RWPE2 (cell line): ENCODE measurements around the gene SERPINB1.

Experiments
- ATAC-seq: fragments of 200-7000 bp; cut with Tn5 transposase; 3 replicates; pipeline ENCODE4 v1.9.1; 2021; ENCODE audit warnings: low read depth
- DNase-seq: peaks from one replicate; pipeline ENCODE4 v3.0.0-alpha.2; 2020; ENCODE audit warnings: low spot score
- H3K27ac ChIP-seq: fragments of 450-650 bp; 2 replicates; pipeline ENCODE4 v1.5.1; 2017; ENCODE audit warnings: mild to moderate bottlenecking; ENCODE audit not compliant: poor library complexity, severe bottlenecking
- H3K27me3 ChIP-seq: fragments of 250-450 bp; sonication (Bioruptor Pico); 2 replicates; pipeline ENCODE4 v1.5.1; 2021; ENCODE audit warnings: mild to moderate bottlenecking, moderate library complexity; ENCODE audit not compliant: insufficient read depth, poor library complexity, severe bottlenecking
- H3K36me3 ChIP-seq: fragments of 250-450 bp; sonication (Bioruptor Pico); 2 replicates; pipeline ENCODE4 v1.5.1; 2020; ENCODE audit warnings: low read depth, mild to moderate bottlenecking, moderate library complexity
- H3K4me1 ChIP-seq: fragments of 250-450 bp; sonication (Bioruptor Pico); 2 replicates; pipeline ENCODE4 v1.5.1; 2021; ENCODE audit warnings: mild to moderate bottlenecking, moderate library complexity; ENCODE audit not compliant: insufficient read depth, poor library complexity, severe bottlenecking
- H3K4me3 ChIP-seq: fragments of 250-450 bp; sonication (Bioruptor Pico); 2 replicates; pipeline ENCODE4 v1.5.1; 2021; ENCODE audit warnings: mild to moderate bottlenecking, moderate library complexity; ENCODE audit not compliant: severe bottlenecking
- H3K9me3 ChIP-seq: fragments of 250-450 bp; sonication (Bioruptor Pico); 2 replicates; pipeline ENCODE4 v1.5.1; 2021; ENCODE audit warnings: mild to moderate bottlenecking, moderate library complexity; ENCODE audit not compliant: severe bottlenecking
- TF ChIP-seq, protein P1 (sequence below): fragments of 450-650 bp; IDR thresholded peaks from one replicate; pipeline ENCODE4 v1.5.1; 2017; ENCODE audit warnings: mild to moderate bottlenecking, moderate library complexity; ENCODE audit not compliant: poor library complexity, severe bottlenecking

SERPINB1 gene

DNA sequence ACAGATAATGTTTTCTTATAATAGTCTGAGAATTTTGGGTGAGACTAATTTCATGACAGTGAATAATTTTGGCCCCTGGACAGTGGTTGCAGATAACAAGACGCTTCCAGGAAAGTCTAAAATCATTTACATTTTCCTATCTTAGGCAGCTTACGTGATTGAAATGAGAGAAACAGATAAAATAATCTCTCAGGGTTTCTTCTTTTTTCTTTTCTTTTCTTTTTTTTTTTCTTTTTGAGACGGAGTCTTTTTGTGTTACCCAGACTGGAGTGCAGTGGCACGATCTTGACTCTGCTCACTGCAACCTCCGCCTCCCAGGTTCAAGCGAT lies 4.2 kb upstream of the SERPINB1 start:
- TF ChIP-seq, protein P1, sequence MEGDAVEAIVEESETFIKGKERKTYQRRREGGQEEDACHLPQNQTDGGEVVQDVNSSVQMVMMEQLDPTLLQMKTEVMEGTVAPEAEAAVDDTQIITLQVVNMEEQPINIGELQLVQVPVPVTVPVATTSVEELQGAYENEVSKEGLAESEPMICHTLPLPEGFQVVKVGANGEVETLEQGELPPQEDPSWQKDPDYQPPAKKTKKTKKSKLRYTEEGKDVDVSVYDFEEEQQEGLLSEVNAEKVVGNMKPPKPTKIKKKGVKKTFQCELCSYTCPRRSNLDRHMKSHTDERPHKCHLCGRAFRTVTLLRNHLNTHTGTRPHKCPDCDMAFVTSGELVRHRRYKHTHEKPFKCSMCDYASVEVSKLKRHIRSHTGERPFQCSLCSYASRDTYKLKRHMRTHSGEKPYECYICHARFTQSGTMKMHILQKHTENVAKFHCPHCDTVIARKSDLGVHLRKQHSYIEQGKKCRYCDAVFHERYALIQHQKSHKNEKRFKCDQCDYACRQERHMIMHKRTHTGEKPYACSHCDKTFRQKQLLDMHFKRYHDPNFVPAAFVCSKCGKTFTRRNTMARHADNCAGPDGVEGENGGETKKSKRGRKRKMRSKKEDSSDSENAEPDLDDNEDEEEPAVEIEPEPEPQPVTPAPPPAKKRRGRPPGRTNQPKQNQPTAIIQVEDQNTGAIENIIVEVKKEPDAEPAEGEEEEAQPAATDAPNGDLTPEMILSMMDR = no peak
- Histone ChIP-seq H3K36me3 (no peaks in the 10 kb centered on the region), H3K27ac (peak overlapping the region; percentile 32), H3K4me3 (no peak overlapping the region), H3K4me1 (peaks cover 13% of the 10 kb centered on the region), H3K9me3 (no peaks in the 10 kb centered on the region), H3K27me3 (no peaks in the 10 kb centered on the region)
- DNase-seq (no peak), ATAC-seq (no peak)

DNA sequence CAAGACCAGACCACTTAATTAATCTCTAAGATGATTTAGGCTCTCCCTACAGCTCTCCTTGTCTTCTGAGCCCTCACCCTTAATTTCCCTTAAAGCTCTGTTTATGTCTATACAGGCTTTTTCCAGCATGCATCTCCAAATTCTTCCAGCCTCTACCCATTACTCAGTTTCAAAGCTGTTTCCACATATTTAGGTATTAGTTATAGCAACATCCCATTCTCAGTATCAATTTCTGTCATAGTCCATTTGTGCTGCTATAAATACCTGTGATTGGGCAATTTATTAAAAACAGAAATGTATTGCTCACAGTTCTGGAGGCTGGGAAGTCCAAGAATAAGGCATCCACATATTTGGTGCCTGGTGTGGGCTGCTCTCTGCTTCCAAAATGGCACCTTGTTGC lies 2.3 kb upstream of the SERPINB1 start:
- no peaks in the 10 kb centered on the region for H3K9me3 ChIP-seq
- H3K4me3 ChIP-seq = no peak overlapping the region
- ATAC-seq (no peak), DNase-seq (no peak)
- TF ChIP-seq, protein P1 = no peak
- H3K27me3 ChIP-seq = no peaks in the 10 kb centered on the region
- peaks cover 28% of the 10 kb centered on the region for H3K4me1 ChIP-seq
- no peaks in the 10 kb centered on the region for H3K36me3 ChIP-seq
- no peak overlapping the region for H3K27ac ChIP-seq

DNA sequence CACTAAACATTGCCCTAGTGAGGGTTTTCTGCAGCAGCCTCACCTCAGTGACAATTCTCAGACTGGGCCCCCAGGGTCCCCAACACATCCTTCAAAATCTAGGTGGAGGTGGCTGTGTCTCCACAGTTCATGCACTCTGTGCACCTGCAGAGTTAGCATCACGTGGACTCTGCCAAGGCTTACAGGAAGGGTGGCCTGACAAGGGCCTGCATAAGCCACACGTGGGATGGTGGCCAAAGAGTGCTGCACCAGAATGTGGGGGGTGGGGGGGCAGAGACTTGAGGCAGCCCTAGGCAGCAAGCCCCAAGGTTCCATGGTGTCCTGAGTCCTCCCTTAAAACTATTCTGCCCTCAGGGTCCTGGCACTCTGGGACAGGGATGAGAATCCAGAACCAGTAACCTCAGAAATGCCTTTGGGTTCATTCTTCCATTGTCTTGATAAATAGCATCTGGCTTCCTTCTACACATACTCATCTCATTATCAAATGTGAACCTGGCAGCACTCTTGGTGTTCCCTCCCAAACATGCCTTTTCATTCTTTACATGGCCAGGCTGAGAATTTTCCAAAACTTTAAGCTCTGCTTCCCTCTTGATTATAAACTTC lies 1.6 kb upstream of the SERPINB1 start:
- TF ChIP-seq, protein P1 = no peak
- H3K4me3 ChIP-seq = no peak overlapping the region
- H3K9me3 ChIP-seq = no peaks in the 10 kb centered on the region
- peaks cover 33% of the 10 kb centered on the region for H3K4me1 ChIP-seq
- H3K27ac ChIP-seq = no peak overlapping the region
- DNase-seq (no peak), ATAC-seq (no peak)
- H3K36me3 ChIP-seq = no peaks in the 10 kb centered on the region
- H3K27me3 ChIP-seq = no peaks in the 10 kb centered on the region

DNA sequence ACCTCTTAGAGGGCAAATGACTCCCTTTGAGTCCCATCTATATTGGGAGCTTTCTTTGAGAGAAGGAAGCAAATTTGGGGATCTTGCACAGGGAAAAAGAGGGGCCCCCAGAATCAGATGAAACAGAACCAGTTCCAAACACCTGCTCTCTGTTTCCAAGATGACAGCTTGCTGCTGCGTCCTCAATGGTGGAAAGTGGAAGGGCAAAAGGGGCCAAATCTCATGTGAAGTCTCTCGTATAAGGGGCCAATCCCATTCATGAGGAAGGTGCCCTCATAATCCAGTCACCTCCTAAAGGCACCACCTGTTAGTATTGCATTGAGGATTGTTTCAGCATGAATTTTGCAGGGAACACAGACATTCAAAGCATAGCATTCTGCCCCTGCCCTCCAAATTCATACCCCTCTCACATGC lies 483 bp upstream of the SERPINB1 start:
- Histone ChIP-seq H3K4me3 (no peak overlapping the region), H3K27me3 (no peaks in the 10 kb centered on the region), H3K27ac (peak overlapping the region; percentile 47), H3K4me1 (peaks cover 33% of the 10 kb centered on the region), H3K36me3 (no peaks in the 10 kb centered on the region), H3K9me3 (no peaks in the 10 kb centered on the region)
- no peak for DNase-seq
- TF ChIP-seq, protein P1 = no peak
- no peak for ATAC-seq

DNA sequence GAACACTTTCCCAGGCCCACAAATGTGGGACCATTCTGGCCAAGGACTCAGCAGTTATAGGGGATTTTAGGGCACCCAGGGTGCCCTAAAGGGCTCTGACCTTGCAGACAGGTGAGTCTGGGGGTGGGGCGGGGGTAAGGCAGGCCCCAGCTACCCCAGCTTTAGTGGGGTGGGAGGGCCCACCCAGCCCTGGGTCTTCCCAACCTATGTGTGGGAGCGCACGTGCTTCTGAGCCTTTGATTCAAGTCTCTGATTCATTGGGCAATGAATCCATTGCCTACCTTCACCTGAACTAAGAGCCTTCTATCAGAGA lies 958 bp downstream of the SERPINB1 start:
- Histone ChIP-seq H3K4me3 (no peak overlapping the region), H3K4me1 (peaks cover 26% of the 10 kb centered on the region)
- TF ChIP-seq, protein P1 = no peak

More for the DNA sequence above, 958 bp downstream of the SERPINB1 start:
- peak overlapping the region; percentile 47 for H3K27ac ChIP-seq
- H3K36me3 ChIP-seq = no peaks in the 10 kb centered on the region
- no peak for ATAC-seq
- no peaks in the 10 kb centered on the region for H3K9me3 ChIP-seq
- no peaks in the 10 kb centered on the region for H3K27me3 ChIP-seq
- no peak for DNase-seq
